H9 (cell line): Measurements from ENCODE around the gene RIT2. TPM values are rescaled to one million over a fixed set of nuclear protein-coding genes. Genes with fewer than 3 reads are reported as not detected.

Experiments
- DNase-seq: peaks from one replicate; pipeline ENCODE4 v3.0.0-alpha.2; 2017
- H2AFZ ChIP-seq: one replicate; pipeline ENCODE4 v1.6.1; 2013; ENCODE audit warnings: mild to moderate bottlenecking, low read length, control low read depth, moderate library complexity
- H2AK5ac ChIP-seq: 2 replicates; pipeline ENCODE4 v1.6.1; 2013; ENCODE audit warnings: low read length, control low read depth, mixed read lengths; ENCODE audit not compliant: insufficient read length
- H2BK120ac ChIP-seq: one replicate; pipeline ENCODE4 v1.6.1; 2013; ENCODE audit warnings: low read depth, mild to moderate bottlenecking, low read length, control low read depth, inconsistent platforms; ENCODE audit not compliant: poor library complexity, severe bottlenecking
- H2BK12ac ChIP-seq: 2 replicates; pipeline ENCODE4 v1.6.1; 2013; ENCODE audit warnings: low read length, control low read depth, mixed read lengths, low read depth; ENCODE audit not compliant: insufficient read length
- H2BK15ac ChIP-seq: 2 replicates; pipeline ENCODE4 v1.6.1; 2013; ENCODE audit warnings: low read depth, low read length, control low read depth
- H2BK20ac ChIP-seq: one replicate; pipeline ENCODE4 v1.6.1; 2013; ENCODE audit warnings: low read depth, mild to moderate bottlenecking, low read length, control low read depth, inconsistent platforms; ENCODE audit not compliant: poor library complexity, severe bottlenecking
- H2BK5ac ChIP-seq: 2 replicates; pipeline ENCODE4 v1.6.1; 2013; ENCODE audit warnings: low read length, control low read depth, mixed read lengths; ENCODE audit not compliant: insufficient read length
- H3K14ac ChIP-seq: 2 replicates; pipeline ENCODE4 v1.6.1; 2013; ENCODE audit warnings: low read length, control low read depth; ENCODE audit not compliant: insufficient read depth
- H3K18ac ChIP-seq: 2 replicates; pipeline ENCODE4 v1.6.1; 2013; ENCODE audit warnings: low read depth, mild to moderate bottlenecking, mixed read lengths, low read length, control low read depth; ENCODE audit not compliant: insufficient read length
- H3K23ac ChIP-seq: 2 replicates; pipeline ENCODE4 v1.6.1; 2013; ENCODE audit warnings: low read length, control low read depth, mixed read lengths, low read depth; ENCODE audit not compliant: insufficient read length
- H3K23me2 ChIP-seq: 2 replicates; pipeline ENCODE4 v1.6.1; 2013; ENCODE audit warnings: low read depth, mild to moderate bottlenecking, mixed read lengths, low read length, control low read depth; ENCODE audit not compliant: insufficient read length, poor library complexity, severe bottlenecking
- H3K27ac ChIP-seq: 2 replicates; pipeline ENCODE4 v1.5.1; 2013; ENCODE audit warnings: low read length, control low read depth, mixed read lengths, low read depth; ENCODE audit not compliant: insufficient read length
- H3K27me3 ChIP-seq: 2 replicates; pipeline ENCODE4 v1.6.1; 2013; ENCODE audit warnings: low read length, control low read depth, inconsistent platforms; ENCODE audit not compliant: insufficient read depth
- H3K4ac ChIP-seq: 2 replicates; pipeline ENCODE4 v1.6.1; 2013; ENCODE audit warnings: low read depth, mild to moderate bottlenecking, control low read depth, inconsistent platforms, low read length, moderate library complexity
- H3K4me1 ChIP-seq: 2 replicates; pipeline ENCODE4 v1.6.1; 2013; ENCODE audit warnings: low read length, control low read depth, inconsistent platforms; ENCODE audit not compliant: insufficient read depth
- H3K4me2 ChIP-seq: 2 replicates; pipeline ENCODE4 v1.6.1; 2013; ENCODE audit warnings: low read length, control low read depth, mixed read lengths; ENCODE audit not compliant: insufficient read length, insufficient read depth
- H3K56ac ChIP-seq: 2 replicates; pipeline ENCODE4 v1.6.1; 2013; ENCODE audit warnings: low read depth, mild to moderate bottlenecking, mixed read lengths, low read length, control low read depth; ENCODE audit not compliant: insufficient read length
- H3K79me1 ChIP-seq: 2 replicates; pipeline ENCODE4 v1.6.1; 2013; ENCODE audit warnings: low read depth, mild to moderate bottlenecking, moderate library complexity, low read length, control low read depth, inconsistent platforms; ENCODE audit not compliant: insufficient read depth, poor library complexity, severe bottlenecking
- H3K79me2 ChIP-seq: 2 replicates; pipeline ENCODE4 v1.6.1; 2013; ENCODE audit warnings: low read length, control low read depth, inconsistent platforms; ENCODE audit not compliant: insufficient read depth
- H3K9ac ChIP-seq: 2 replicates; pipeline ENCODE4 v1.6.1; 2013; ENCODE audit warnings: low read length, control low read depth, mixed read lengths; ENCODE audit not compliant: insufficient read length; ENCODE audit errors: extremely low read depth
- H3K9me3 ChIP-seq: one replicate; pipeline ENCODE4 v1.6.1; 2013; ENCODE audit warnings: low read depth, low read length, inconsistent platforms; ENCODE audit not compliant: control insufficient read depth
- H3T11ph ChIP-seq: one replicate; pipeline ENCODE4 v1.6.1; 2013; ENCODE audit warnings: mild to moderate bottlenecking, low read length, control low read depth, inconsistent platforms
- H4K20me1 ChIP-seq: one replicate; pipeline ENCODE4 v1.6.1; 2013; ENCODE audit not compliant: control insufficient read depth, insufficient read length, insufficient read depth
- H4K5ac ChIP-seq: 2 replicates; pipeline ENCODE4 v1.6.1; 2013; ENCODE audit warnings: low read depth, mild to moderate bottlenecking, mixed read lengths, low read length, control low read depth; ENCODE audit not compliant: insufficient read length
- H4K8ac ChIP-seq: replicated peaks from 2 replicates; pipeline ENCODE4 v1.6.1; 2013; ENCODE audit warnings: low read length, control low read depth, mixed read lengths, low read depth; ENCODE audit not compliant: insufficient read length
- H4K91ac ChIP-seq: 2 replicates; pipeline ENCODE4 v1.6.1; 2013; ENCODE audit warnings: low read depth, mild to moderate bottlenecking, moderate library complexity, mixed read lengths, low read length, control low read depth; ENCODE audit not compliant: insufficient read length
- H3K27ac Mint-ChIP-seq, 3 experiments: 2 replicates in 2 of 3; 3 replicates in 1 of 3; pipeline ENCODE4 v1.8.0; 2020 to 2021; ENCODE audit warnings: mixed read lengths in 3 of 3, mild to moderate bottlenecking in 1 of 3, moderate library complexity in 1 of 3
- H3K27me3 Mint-ChIP-seq: 2 replicates; pipeline ENCODE4 v1.8.0; 2021; ENCODE audit warnings: low read depth, mild to moderate bottlenecking, moderate library complexity, mixed read lengths
- H3K36me3 Mint-ChIP-seq, 3 experiments: 2 replicates in 2 of 3; 3 replicates in 1 of 3; pipeline ENCODE4 v1.8.0; 2020 to 2021; ENCODE audit warnings: low read depth in 3 of 3, mixed read lengths in 3 of 3; ENCODE audit not compliant: insufficient read depth in 1 of 3
- H3K4me1 Mint-ChIP-seq, 2 experiments: 2 replicates each; pipeline ENCODE4 v1.8.0; 2020; ENCODE audit warnings: mixed read lengths in 2 of 2
- H3K4me3 Mint-ChIP-seq, 2 experiments: 2 replicates in 1 of 2; 3 replicates in 1 of 2; pipeline ENCODE4 v1.8.0; 2020 to 2021; ENCODE audit warnings: mild to moderate bottlenecking in 2 of 2, mixed read lengths in 2 of 2, moderate library complexity in 1 of 2
- H3K9me3 Mint-ChIP-seq, 2 experiments: 2 replicates in 1 of 2; 3 replicates in 1 of 2; pipeline ENCODE4 v1.8.0; 2020; ENCODE audit warnings: mild to moderate bottlenecking in 2 of 2, mixed read lengths in 2 of 2, moderate library complexity in 1 of 2
- WGBS: extraction: QIAGEN DNeasy Blood & Tissue Kit; methylation state at CpG from one replicate; pipeline ENCODE4 v1.1.7; 2013; ENCODE audit warnings: missing lambda C conversion rate, low lambda C conversion rate, mixed read lengths; ENCODE audit not compliant: insufficient read length; ENCODE audit errors: extremely low coverage; 5-methylcytosine and 5-hydroxymethylcytosine counted together
- total RNA-seq: library from RNA; stranded (reverse); gene quantifications from 2 replicates; pipeline ENCODE4 v1.2.1, GENCODE V29; 2021
- TF ChIP-seq, protein P1 (sequence below): fragments of 200-600 bp; sonication (generic); conservative IDR thresholded peaks from 3 replicates; pipeline ENCODE4 v1.8.0; 2021; ENCODE audit warnings: antibody characterized with exemption, mild to moderate bottlenecking

Gene RIT2
- total RNA-seq, 1 experiment from 2014 or later = 1.2 TPM

DNA sequence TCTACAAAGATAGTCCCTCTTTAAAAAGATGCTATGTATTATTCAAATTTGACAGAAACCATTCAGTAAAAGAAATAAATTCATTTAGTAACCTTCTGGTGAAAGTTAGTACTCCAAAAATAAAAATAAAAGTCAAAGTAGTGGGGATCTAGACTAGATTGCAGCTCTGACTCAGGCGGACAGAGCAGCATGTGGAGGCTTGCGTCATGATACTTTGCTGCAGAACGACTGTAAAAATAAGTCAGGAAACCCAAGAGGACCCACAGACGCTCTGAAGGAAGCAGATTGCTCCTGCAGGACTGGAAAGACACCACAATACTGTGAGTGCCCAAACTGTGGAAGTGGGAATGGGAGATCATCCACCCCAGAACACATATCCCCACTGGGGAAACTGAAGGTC, 301.9 kb downstream of the RIT2 start:
- no peak overlapping the region for H4K5ac ChIP-seq
- peak overlapping the region in 2 of 3 experiments; percentile 50 to 57; a peak in 2 of 7 replicates for H3K27ac Mint-ChIP-seq
- H3K79me2 ChIP-seq = no peaks in the 10 kb centered on the region
- H3K4me3 Mint-ChIP-seq = no peak overlapping the region
- peaks cover 25 to 34% of the 10 kb centered on the region in 2 experiments for H3K4me1 Mint-ChIP-seq
- H3K9ac ChIP-seq = no peak overlapping the region
- TF ChIP-seq, protein P1, sequence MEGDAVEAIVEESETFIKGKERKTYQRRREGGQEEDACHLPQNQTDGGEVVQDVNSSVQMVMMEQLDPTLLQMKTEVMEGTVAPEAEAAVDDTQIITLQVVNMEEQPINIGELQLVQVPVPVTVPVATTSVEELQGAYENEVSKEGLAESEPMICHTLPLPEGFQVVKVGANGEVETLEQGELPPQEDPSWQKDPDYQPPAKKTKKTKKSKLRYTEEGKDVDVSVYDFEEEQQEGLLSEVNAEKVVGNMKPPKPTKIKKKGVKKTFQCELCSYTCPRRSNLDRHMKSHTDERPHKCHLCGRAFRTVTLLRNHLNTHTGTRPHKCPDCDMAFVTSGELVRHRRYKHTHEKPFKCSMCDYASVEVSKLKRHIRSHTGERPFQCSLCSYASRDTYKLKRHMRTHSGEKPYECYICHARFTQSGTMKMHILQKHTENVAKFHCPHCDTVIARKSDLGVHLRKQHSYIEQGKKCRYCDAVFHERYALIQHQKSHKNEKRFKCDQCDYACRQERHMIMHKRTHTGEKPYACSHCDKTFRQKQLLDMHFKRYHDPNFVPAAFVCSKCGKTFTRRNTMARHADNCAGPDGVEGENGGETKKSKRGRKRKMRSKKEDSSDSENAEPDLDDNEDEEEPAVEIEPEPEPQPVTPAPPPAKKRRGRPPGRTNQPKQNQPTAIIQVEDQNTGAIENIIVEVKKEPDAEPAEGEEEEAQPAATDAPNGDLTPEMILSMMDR = no peak
- H2BK5ac ChIP-seq = no peak overlapping the region
- H3K36me3 Mint-ChIP-seq = no peaks in the 10 kb centered on the region; a peak in 1 of 7 replicates
- H3K27me3 ChIP-seq = no peaks in the 10 kb centered on the region
- H3K14ac ChIP-seq = no peak overlapping the region
- H3K79me1 ChIP-seq = no peaks in the 10 kb centered on the region
- no peaks in the 10 kb centered on the region for H3K9me3 ChIP-seq
- H3K4me2 ChIP-seq = no peak overlapping the region
- H3K23me2 ChIP-seq = no peaks in the 10 kb centered on the region
- H2BK12ac ChIP-seq = no peak overlapping the region
- H2BK20ac ChIP-seq = no peak overlapping the region
- H2AFZ ChIP-seq = no peak overlapping the region
- no peak overlapping the region for H3K56ac ChIP-seq
- H4K20me1 ChIP-seq = no peaks in the 10 kb centered on the region
- no peak overlapping the region for H3K23ac ChIP-seq
- no peak overlapping the region for H4K8ac ChIP-seq
- no peak overlapping the region for H2BK15ac ChIP-seq
- DNase-seq = no peak
- no peaks in the 10 kb centered on the region for H3K27me3 Mint-ChIP-seq
- no peak overlapping the region for H3T11ph ChIP-seq
- no peak overlapping the region for H4K91ac ChIP-seq
- H3K18ac ChIP-seq = no peak overlapping the region
- WGBS = no CpG with 5 or more reads among the region's 4 CpGs
- no peak overlapping the region for H2BK120ac ChIP-seq
- H2AK5ac ChIP-seq = no peak overlapping the region
- H3K4ac ChIP-seq = no peak overlapping the region
- H3K4me1 ChIP-seq = no peaks in the 10 kb centered on the region; the same call in 1 of the 2 replicates
- no peak overlapping the region for H3K27ac ChIP-seq
- H3K9me3 Mint-ChIP-seq = no peaks in the 10 kb centered on the region; a peak in 1 of 5 replicates
